ENCODE measurements around the gene INPP5B.

DNA sequence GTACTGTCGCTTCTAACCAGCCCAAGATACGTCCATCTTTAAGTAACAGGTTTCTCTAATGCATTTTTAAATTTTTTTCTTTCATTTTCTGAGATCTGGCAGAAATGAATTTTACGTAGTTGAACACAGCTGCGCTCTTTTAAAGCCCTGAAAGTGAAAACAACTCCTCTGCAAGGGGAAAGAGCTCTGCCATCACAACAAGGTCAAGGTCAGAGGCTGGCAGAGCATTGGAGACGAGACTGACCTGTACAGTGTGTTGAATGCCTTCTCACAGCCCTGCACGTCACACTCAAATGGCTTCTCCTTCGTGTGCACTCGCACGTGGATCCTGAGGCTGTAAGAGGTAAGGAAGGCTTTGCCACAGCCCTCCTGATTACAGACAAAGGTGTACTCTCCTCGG lies 107.2 kb downstream of the INPP5B start:
- TF ChIP-seq, protein P1, sequence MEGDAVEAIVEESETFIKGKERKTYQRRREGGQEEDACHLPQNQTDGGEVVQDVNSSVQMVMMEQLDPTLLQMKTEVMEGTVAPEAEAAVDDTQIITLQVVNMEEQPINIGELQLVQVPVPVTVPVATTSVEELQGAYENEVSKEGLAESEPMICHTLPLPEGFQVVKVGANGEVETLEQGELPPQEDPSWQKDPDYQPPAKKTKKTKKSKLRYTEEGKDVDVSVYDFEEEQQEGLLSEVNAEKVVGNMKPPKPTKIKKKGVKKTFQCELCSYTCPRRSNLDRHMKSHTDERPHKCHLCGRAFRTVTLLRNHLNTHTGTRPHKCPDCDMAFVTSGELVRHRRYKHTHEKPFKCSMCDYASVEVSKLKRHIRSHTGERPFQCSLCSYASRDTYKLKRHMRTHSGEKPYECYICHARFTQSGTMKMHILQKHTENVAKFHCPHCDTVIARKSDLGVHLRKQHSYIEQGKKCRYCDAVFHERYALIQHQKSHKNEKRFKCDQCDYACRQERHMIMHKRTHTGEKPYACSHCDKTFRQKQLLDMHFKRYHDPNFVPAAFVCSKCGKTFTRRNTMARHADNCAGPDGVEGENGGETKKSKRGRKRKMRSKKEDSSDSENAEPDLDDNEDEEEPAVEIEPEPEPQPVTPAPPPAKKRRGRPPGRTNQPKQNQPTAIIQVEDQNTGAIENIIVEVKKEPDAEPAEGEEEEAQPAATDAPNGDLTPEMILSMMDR (IDR thresholded peaks at IDR 0.05) = no peak
- TF ChIP-seq POLR2A (IDR thresholded peaks at IDR 0.05) (no peak), POLR2AphosphoS5 (IDR thresholded peaks at IDR 0.05) (no peak), EP300 (IDR thresholded peaks at IDR 0.05) (no peak)
